Measurements from ENCODE around the gene SOX18.

Gene SOX18

GRCh38 chr20:64051561-64052325, 2.3 kb upstream of the SOX18 start:
- DNase-seq (ENCODE audit: low read depth) = no peak

GRCh38 chr20:64051033-64051452, 1.6 kb upstream of the SOX18 start:
- no peak for DNase-seq (ENCODE audit: low read depth)

- DNase-seq (ENCODE audit: low read depth) = no peak
These were observed 1.0 kb upstream of the SOX18 start for GRCh38 chr20:64050261-64051032.

- no peak for DNase-seq (ENCODE audit: low read depth)
These were observed 430 bp upstream of the SOX18 start for GRCh38 chr20:64049878-64050260.

GRCh38 chr20:64048402-64049044, 916 bp downstream of the SOX18 start:
- DNase-seq (ENCODE audit: low read depth) = no peak

- no peak for DNase-seq (ENCODE audit: low read depth)
These were observed 1.5 kb downstream of the SOX18 start for GRCh38 chr20:64047968-64048401.

GRCh38 chr20:64047046-64047389, 2.4 kb downstream of the SOX18 start:
- DNase-seq (ENCODE audit: low read depth) = no peak

DNA sequence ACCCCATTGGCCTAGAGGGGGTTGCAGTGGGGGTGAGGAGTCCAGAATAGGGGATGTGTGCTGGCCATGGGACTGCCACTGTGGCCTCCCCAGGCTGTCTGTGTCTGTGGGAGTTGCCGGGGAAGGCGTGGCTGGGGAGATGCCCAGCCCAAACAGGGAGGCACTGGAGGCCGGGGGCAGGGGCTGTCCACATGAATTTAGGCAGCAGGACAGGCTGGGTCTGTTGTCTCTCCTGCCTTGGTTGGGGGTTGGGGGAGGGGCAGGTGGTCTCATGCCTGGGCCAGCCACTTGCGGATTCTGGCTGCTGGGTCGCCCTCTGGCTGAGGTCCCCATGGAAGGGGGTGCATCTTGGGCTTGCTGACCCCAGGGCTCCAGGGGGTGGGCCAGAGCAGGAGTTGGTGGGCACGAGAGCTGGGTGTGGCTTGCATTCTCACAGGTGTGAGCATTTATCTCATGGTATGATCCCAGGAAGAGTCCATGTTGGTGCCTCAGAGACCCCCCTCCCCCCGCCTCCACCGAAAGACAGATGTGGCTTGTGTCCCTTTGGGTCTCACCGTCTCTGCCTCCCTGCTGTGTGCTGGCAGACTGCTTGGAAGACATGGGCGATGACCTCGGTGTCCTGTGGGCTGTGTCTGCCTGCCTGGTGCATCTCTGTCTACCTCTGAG, 4.0 kb downstream of the SOX18 start:
- no peak for DNase-seq (ENCODE audit: low read depth)

- DNase-seq (ENCODE audit: low read depth) = no peak
These were observed 4.8 kb downstream of the SOX18 start for GRCh38 chr20:64044484-64045247.

DNA sequence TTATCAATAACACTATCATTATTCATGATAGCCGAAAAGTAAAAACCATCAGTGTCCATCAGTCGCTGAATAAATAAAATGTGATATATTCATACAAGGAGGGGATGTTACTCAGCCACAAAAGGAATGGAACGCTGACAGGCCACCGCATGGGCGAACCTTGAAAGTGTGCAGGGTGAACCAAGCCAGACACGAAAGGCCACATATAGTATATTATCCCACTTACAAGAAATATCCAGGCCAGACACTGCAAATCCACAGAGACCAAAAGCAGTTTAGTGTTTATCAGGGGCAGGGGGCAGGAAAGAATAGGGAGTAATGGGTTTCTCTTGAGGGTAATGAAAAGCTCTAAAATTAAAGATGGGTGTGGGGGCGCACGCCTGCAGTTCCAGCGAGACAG, 5.7 kb downstream of the SOX18 start:
- DNase-seq (ENCODE audit: low read depth) = no peak

DNA sequence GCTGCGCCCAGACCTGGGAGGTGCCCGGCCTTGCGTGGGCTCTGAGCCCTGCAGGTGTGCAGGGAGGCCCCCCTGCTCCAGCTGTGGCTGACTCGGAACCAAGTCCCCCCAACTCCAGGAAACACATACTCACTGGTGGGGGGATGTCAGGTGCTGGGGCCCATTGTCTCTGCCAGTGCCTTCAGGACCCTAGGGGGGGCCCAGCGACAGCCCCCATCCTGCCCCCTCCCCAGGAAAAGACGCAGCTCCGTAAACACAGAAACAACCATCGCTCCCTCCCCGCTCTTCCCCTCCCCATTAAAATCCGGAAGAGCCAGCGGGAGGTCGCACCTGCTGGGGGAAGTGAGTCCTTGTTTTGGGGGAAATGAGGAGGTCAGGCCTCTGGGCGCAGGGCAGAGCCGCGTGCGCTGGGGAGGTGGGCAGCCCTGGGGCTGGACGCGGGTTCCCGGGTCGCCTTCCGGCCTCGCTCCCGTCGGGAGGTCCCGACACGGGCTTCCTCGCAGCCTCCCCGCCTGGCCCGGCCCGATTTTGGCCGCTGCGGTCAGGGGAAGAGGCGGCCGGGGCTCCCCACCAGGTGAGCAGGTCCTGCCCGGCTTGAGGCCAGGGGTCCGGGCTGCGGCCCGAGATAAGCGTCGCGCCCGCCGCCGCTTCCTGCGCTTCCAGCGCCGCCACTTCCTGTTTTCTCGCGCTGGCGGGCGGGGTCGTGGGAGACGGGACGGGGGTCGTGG, 7.2 kb downstream of the SOX18 start:
- no peak for DNase-seq (ENCODE audit: low read depth)

GRCh38 chr20:64041781-64042053, 7.7 kb downstream of the SOX18 start:
- no peak for DNase-seq (ENCODE audit: low read depth)

- DNase-seq (ENCODE audit: low read depth) = no peak
These were observed 8.2 kb downstream of the SOX18 start for GRCh38 chr20:64041040-64041780.

DNA sequence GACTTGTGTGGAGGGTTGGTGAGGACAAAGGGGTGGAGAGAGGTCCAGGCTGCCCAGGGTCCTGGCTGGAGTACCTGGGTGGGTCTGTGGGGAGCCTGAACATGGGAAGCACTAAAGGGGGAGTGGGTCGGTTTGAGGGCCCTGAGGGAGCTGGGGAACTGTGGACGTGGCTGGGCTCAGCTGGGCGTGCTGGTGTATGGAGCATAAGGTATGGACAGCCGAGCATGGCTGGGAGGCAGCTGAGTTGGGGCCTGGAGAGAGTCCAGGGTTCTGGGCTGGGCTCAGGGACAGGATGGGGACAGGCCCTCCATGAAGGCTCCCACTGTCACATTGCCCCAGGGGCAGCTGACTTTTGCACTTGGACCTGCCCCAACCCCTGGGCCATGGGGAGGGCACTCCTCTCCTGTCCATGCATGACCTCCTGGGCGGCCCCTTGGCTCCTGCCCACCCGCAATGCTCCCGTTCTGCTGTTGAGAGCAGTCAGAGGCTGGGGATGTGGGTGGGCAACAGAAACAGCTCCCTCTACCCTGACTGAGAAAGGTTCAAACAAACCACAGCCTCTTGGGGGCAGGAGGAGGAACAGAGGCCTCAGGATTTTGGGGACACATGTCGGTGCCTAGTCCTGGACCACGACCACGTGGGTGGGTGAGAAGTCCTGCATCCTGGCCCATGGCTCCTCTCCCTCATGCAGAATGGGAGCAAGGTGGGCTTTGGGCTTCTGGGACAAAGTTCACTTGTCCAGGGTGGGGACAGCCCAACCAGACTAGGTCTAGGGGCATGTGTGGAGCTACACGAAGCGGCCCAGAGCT, 9.0 kb downstream of the SOX18 start:
- DNase-seq (ENCODE audit: low read depth) = no peak

DNA sequence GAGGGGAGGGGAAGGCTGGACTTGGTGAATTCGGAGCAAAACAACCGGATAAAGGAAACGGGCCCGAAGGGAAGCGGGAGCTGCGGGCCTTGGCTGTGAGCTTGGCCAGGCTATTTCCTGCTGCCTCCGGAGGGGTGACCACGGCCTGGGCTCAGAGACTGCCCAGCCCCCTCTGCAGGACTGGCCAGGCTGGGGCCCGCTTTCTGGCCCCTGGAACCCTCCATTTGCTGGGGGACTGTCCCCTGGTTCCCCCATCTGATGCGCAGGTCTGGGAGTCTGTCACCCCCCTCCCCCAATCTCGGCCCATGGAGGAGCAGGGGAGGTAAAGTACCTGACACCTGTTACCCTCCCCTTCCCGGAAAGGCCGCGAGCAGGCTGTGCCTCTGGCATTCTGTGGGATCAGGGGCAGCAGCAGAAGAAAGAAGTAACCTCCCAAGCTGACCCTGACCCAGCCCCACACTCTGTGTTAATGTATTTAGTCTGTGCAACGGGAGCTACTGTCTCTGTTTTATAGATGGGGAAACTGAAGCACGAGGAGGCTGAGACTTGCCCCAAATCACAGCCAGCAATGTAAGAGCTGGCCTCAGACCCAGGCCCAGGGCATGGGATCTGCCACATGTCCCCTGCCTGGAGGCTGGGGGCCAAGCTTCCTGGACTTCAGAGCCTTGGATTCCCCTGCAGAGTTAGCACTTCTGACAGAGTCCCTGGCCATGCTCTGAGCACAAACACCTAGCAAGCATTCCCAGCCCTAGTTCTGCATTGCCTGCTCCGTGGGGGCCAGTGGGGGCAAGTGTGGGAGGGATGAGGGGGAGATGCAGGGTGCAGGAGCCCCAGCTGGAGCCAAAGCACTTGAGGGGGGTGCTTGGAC, 9.9 kb downstream of the SOX18 start:
- no peak for DNase-seq (ENCODE audit: low read depth)

GRCh38 chr20:64038565-64039292, 10.7 kb downstream of the SOX18 start:
- peak; percentile 80 for DNase-seq (ENCODE audit: low read depth)

- no peak for DNase-seq (ENCODE audit: low read depth)
These were observed 11.2 kb downstream of the SOX18 start for GRCh38 chr20:64038224-64038564.

All from activated T-cell treated with anti-CD3 and anti-CD28 coated beads for 48 hours (primary cell).